HUES64 (cell line): Measurements from ENCODE around the gene SCAPER.
"Not testable (repeated sequence)": the region's sequence is repeated elsewhere in the genome, so short reads cannot be mapped to it uniquely, and the experiment has no call there.

ENCODE experiments used
- H3K27ac ChIP-seq: 2 replicates; pipeline ENCODE4 v1.7.0; 2013; ENCODE audit warnings: low read depth, low read length, inconsistent platforms
- H3K27me3 ChIP-seq: 2 replicates; pipeline ENCODE4 v1.6.1; 2013; ENCODE audit warnings: mild to moderate bottlenecking, low read length; ENCODE audit not compliant: insufficient read depth
- H3K36me3 ChIP-seq: 2 replicates; pipeline ENCODE4 v1.6.1; 2013; ENCODE audit warnings: mild to moderate bottlenecking, low read length; ENCODE audit not compliant: insufficient read depth
- H3K4me1 ChIP-seq: 2 replicates; pipeline ENCODE4 v1.6.1; 2013; ENCODE audit warnings: mild to moderate bottlenecking, low read length, moderate library complexity; ENCODE audit not compliant: insufficient read depth
- H3K4me3 ChIP-seq: 2 replicates; pipeline ENCODE4 v1.5.1; 2013; ENCODE audit warnings: mild to moderate bottlenecking, low read length, moderate library complexity
- H3K9ac ChIP-seq: 2 replicates; pipeline ENCODE4 v1.6.1; 2013; ENCODE audit warnings: mild to moderate bottlenecking, low read depth, low read length
- H3K9me3 ChIP-seq: 2 replicates; pipeline ENCODE4 v1.6.1; 2013; ENCODE audit warnings: low read depth, low read length; ENCODE audit not compliant: insufficient read depth
- WGBS: fragments of 150-250, 120-280 bp; methylation state at CpG from one replicate; pipeline ENCODE4 v1.1.7; 2013; ENCODE audit warnings: missing lambda C conversion rate; 5-methylcytosine and 5-hydroxymethylcytosine counted together

SCAPER gene

GRCh38 chr15:76447728-76448441, 457.3 kb downstream of the SCAPER start:
- no peaks in the 10 kb centered on the region for H3K9me3 ChIP-seq
- H3K4me1 ChIP-seq, result no peaks in the 10 kb centered on the region
- no peaks in the 10 kb centered on the region for H3K27me3 ChIP-seq
- 91% methylated on average over 2 of the region's 2 CpGs for WGBS
- H3K36me3 ChIP-seq, result no peaks in the 10 kb centered on the region
- no peak overlapping the region for H3K4me3 ChIP-seq
- no peak overlapping the region for H3K9ac ChIP-seq
- H3K27ac ChIP-seq, result no peak overlapping the region

DNA sequence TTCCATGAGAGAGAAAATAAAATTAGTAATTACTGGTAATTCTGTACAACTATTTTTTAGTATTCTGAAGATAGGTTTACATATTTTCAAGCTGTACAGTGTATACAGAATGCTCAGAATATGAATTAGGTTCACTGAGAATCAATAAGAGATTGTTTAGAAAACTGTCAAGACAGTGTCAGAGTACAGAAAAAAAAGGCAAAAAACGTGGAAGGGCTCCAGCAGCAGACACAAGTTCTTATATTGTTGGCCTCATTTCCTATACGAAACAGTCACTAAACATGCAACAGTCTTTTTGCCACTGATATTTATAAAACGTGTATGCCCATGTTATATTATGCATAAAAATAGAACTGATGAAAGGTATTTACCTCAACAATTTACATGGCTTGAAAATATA, 464.7 kb downstream of the SCAPER start:
- Histone ChIP-seq H3K27ac (no peak overlapping the region), H3K9ac (no peak overlapping the region), H3K4me3 (no peak overlapping the region), H3K27me3 (no peaks in the 10 kb centered on the region), H3K4me1 (peaks cover 23% of the 10 kb centered on the region), H3K9me3 (no peaks in the 10 kb centered on the region), H3K36me3 (no peaks in the 10 kb centered on the region)
- WGBS, result 95% methylated on average over 2 of the region's 3 CpGs

DNA sequence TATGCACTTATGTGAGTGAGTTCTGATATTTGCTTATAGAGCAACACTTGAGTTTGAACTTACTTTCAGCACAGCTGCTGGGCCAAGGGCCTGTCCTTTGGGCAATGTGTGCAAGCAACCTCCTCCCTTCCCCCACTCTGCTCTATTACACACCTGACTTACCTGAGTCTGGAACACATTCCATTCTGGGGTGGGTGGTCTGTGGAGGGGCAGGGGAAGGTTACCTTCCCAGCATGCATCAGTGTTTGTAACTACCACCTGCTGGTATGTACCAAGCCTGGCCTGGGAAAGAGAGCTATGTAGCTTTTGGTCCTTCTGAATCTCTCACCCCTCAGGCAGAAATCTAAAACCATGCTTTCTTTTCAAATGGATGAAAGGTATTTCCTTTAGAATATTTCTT, 465.6 kb downstream of the SCAPER start:
- Histone ChIP-seq H3K27me3 (no peaks in the 10 kb centered on the region), H3K36me3 (no peaks in the 10 kb centered on the region), H3K4me1 (peaks cover 23% of the 10 kb centered on the region), H3K9me3 (no peaks in the 10 kb centered on the region), H3K27ac (no peak overlapping the region), H3K9ac (no peak overlapping the region), H3K4me3 (no peak overlapping the region)

- Histone ChIP-seq H3K9ac (no peak overlapping the region), H3K36me3 (no peaks in the 10 kb centered on the region), H3K27me3 (no peaks in the 10 kb centered on the region), H3K9me3 (no peaks in the 10 kb centered on the region), H3K4me1 (peaks cover 23% of the 10 kb centered on the region), H3K4me3 (no peak overlapping the region), H3K27ac (no peak overlapping the region)
- 44% methylated on average over 3 of the region's 3 CpGs for WGBS
Observed at GRCh38 chr15:76433798-76434400, 471.2 kb downstream of the SCAPER start.

DNA sequence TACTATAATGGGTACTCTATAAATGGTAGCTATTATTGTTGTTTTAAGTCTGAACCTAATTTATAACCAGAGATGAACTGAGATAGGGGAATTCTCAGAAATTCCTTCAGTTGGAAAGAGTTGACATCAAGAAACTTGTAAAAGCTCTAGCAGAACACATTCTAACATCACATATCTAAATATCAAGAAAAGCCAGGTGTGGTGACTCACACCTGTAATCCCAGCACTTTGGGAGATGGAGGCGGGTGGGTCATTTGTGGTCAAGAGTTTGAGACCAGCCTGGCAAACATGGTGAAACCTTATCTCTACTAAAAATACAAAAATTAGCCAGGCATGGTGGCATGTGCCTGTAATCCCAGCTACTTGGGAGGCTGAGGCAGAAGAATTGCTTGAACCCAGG, 472.1 kb downstream of the SCAPER start:
- H3K9ac ChIP-seq, H3K4me3 ChIP-seq, H3K36me3 ChIP-seq, H3K27ac ChIP-seq, H3K27me3 ChIP-seq, H3K9me3 ChIP-seq: not testable (repeated sequence)
- peaks cover 17% of the 10 kb centered on the region for H3K4me1 ChIP-seq
- 100% methylated on average over 1 of the region's 1 CpG for WGBS

- Histone ChIP-seq H3K4me1 (peaks cover 17% of the 10 kb centered on the region), H3K4me3 (no peak overlapping the region), H3K27me3 (no peaks in the 10 kb centered on the region), H3K27ac (no peak overlapping the region), H3K9ac (no peak overlapping the region), H3K9me3 (peaks cover 4% of the 10 kb centered on the region; the same call in 1 of the 2 replicates), H3K36me3 (no peaks in the 10 kb centered on the region)
- WGBS, result 94% methylated on average over 1 of the region's 1 CpG
Observed at GRCh38 chr15:76432604-76433003, 472.5 kb downstream of the SCAPER start.

GRCh38 chr15:76431971-76432370, 473.2 kb downstream of the SCAPER start:
- Histone ChIP-seq H3K4me3 (no peak overlapping the region), H3K9me3 (peaks cover 7% of the 10 kb centered on the region), H3K9ac (no peak overlapping the region), H3K4me1 (peaks cover 17% of the 10 kb centered on the region), H3K36me3 (no peaks in the 10 kb centered on the region), H3K27ac (no peak overlapping the region), H3K27me3 (no peaks in the 10 kb centered on the region)
- WGBS, result 70% methylated on average over 4 of the region's 4 CpGs

DNA sequence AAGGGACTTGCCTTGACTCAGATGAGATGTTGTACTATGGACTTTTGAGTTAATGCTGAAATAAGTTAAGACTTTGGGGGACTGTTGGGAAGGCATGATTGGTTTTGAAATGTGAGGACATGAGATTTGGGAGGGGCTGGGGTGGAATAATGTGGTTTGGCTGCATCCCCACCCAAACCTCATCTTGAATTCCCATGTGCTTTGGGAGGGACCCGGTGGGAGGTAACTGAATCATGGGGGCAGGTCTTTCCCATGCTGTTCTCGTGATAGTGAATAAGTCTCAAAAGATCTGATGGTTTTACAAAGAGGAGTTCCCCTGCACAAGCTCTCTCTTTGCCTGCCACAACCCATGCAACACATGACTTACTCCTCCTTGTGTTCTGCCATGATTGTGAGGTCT, 474.4 kb downstream of the SCAPER start:
- H3K9ac ChIP-seq, H3K36me3 ChIP-seq, H3K27me3 ChIP-seq, H3K4me3 ChIP-seq, H3K27ac ChIP-seq: not testable (repeated sequence)
- peaks cover 14% of the 10 kb centered on the region for H3K9me3 ChIP-seq
- WGBS, result 79% methylated on average over 2 of the region's 2 CpGs
- peaks cover 17% of the 10 kb centered on the region for H3K4me1 ChIP-seq

DNA sequence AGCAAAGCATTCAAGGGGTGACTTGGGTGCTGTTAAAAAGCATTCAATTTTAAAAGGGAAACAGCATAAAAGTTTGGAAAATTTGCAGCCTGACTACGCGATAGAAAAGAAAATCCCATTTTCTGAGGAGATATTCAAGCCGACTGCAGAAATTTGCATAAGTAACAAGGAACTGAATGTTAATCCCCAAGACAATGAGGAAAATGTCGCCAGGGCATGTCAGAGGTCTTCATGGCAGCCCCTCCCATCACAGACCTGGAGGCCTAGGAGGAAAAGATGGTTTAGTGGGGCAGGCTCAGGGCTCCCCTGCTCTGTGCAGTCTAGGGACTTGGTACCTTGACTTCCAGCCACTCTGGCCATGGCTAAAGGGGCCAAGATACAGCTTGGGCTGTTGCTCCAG, 475.5 kb downstream of the SCAPER start:
- Histone ChIP-seq H3K4me1 (peaks cover 17% of the 10 kb centered on the region), H3K36me3 (no peaks in the 10 kb centered on the region), H3K9ac (no peak overlapping the region), H3K9me3 (peaks cover 14% of the 10 kb centered on the region), H3K27me3 (no peaks in the 10 kb centered on the region), H3K4me3 (no peak overlapping the region), H3K27ac (no peak overlapping the region)
- WGBS, result 80% methylated on average over 4 of the region's 4 CpGs

GRCh38 chr15:76426941-76427340, 478.2 kb downstream of the SCAPER start:
- Histone ChIP-seq H3K27ac (no peak overlapping the region), H3K9ac (no peak overlapping the region), H3K27me3 (no peaks in the 10 kb centered on the region), H3K9me3 (peaks cover 14% of the 10 kb centered on the region), H3K36me3 (no peaks in the 10 kb centered on the region), H3K4me3 (no peak overlapping the region), H3K4me1 (peaks cover 4% of the 10 kb centered on the region; the same call in 1 of the 2 replicates)
- WGBS, result 100% methylated on average over 1 of the region's 2 CpGs

- H3K4me1 ChIP-seq, result no peaks in the 10 kb centered on the region
- WGBS, result 88% methylated on average over 2 of the region's 2 CpGs
Observed at GRCh38 chr15:76418352-76419140, 486.6 kb downstream of the SCAPER start.

More at GRCh38 chr15:76418352-76419140, 486.6 kb downstream of the SCAPER start:
- H3K4me3 ChIP-seq, result no peak overlapping the region
- no peak overlapping the region for H3K27ac ChIP-seq
- H3K27me3 ChIP-seq, result no peaks in the 10 kb centered on the region
- H3K36me3 ChIP-seq, result no peaks in the 10 kb centered on the region
- no peaks in the 10 kb centered on the region for H3K9me3 ChIP-seq
- H3K9ac ChIP-seq, result no peak overlapping the region
